ENCODE measurements around the gene ENKUR.
A peak's percentile ranks its signal among the peaks of the same experiment; 100 is the strongest.
"Not testable (repeated sequence)": the region's sequence is repeated elsewhere in the genome, so short reads cannot be mapped to it uniquely, and the experiment has no call there.

Gene ENKUR

GRCh38 chr10:25017661-25018060 lies 1.7 kb upstream of the ENKUR start:
- no peaks in the 10 kb centered on the region for H3K4me1 ChIP-seq (ENCODE audit: control insufficient read depth, insufficient read depth, low read length)
- no peaks in the 10 kb centered on the region for H3K27me3 ChIP-seq (ENCODE audit: control insufficient read depth, insufficient read depth, low read length)
- H3K9me3 ChIP-seq (ENCODE audit: control insufficient read depth, low read length) = no peaks in the 10 kb centered on the region
- H3K4me3 ChIP-seq (ENCODE audit: low read length) = no peak overlapping the region
- H3K36me3 ChIP-seq (ENCODE audit: control insufficient read depth, insufficient read depth, low read length) = no peaks in the 10 kb centered on the region
- peak overlapping the region; percentile 77 for H3K9ac ChIP-seq (ENCODE audit: low read length)

- peak overlapping the region; percentile 23 for H3K4me3 ChIP-seq (ENCODE audit: low read length)
- no peaks in the 10 kb centered on the region for H3K9me3 ChIP-seq (ENCODE audit: control insufficient read depth, low read length)
- H3K27me3 ChIP-seq (ENCODE audit: control insufficient read depth, insufficient read depth, low read length) = no peaks in the 10 kb centered on the region
- no peaks in the 10 kb centered on the region for H3K4me1 ChIP-seq (ENCODE audit: control insufficient read depth, insufficient read depth, low read length)
- H3K36me3 ChIP-seq (ENCODE audit: control insufficient read depth, insufficient read depth, low read length) = no peaks in the 10 kb centered on the region
- peak overlapping the region; percentile 77 for H3K9ac ChIP-seq (ENCODE audit: low read length)
Measured at GRCh38 chr10:25017154-25017590, 1.2 kb upstream of the ENKUR start.

GRCh38 chr10:25016376-25017153 lies 607 bp upstream of the ENKUR start, which contains the start of gene THNSL1:
Gene THNSL1 (plus strand): TSS chr10:25016612. CDS start chr10:25023224, 6,612 bp downstream.
- H3K27me3 ChIP-seq (ENCODE audit: control insufficient read depth, insufficient read depth, low read length) = no peaks in the 10 kb centered on the region
- H3K9me3 ChIP-seq (ENCODE audit: control insufficient read depth, low read length) = no peaks in the 10 kb centered on the region
- peak within 1 kb of the TSS; percentile 23 for H3K4me3 ChIP-seq (ENCODE audit: low read length)
- H3K4me1 ChIP-seq (ENCODE audit: control insufficient read depth, insufficient read depth, low read length) = no peaks in the 10 kb centered on the region
- H3K36me3 ChIP-seq (ENCODE audit: control insufficient read depth, insufficient read depth, low read length) = no peaks in the 10 kb centered on the region
- H3K9ac ChIP-seq (ENCODE audit: low read length) = peak within 1 kb of the TSS; percentile 77

- Histone ChIP-seq H3K9me3 (ENCODE audit: control insufficient read depth, low read length) (no peaks in the 10 kb centered on the region), H3K36me3 (ENCODE audit: control insufficient read depth, insufficient read depth, low read length) (no peaks in the 10 kb centered on the region), H3K9ac (ENCODE audit: low read length) (no peak overlapping the region)
Measured at GRCh38 chr10:25014579-25014978, 1.4 kb downstream of the ENKUR start.

GRCh38 chr10:25011591-25011990 lies 4.4 kb downstream of the ENKUR start:
- not testable (repeated sequence) for H3K9ac ChIP-seq (ENCODE audit: low read length); H3K4me3 ChIP-seq (ENCODE audit: low read length); H3K27me3 ChIP-seq (ENCODE audit: control insufficient read depth, insufficient read depth, low read length); H3K4me1 ChIP-seq (ENCODE audit: control insufficient read depth, insufficient read depth, low read length); H3K36me3 ChIP-seq (ENCODE audit: control insufficient read depth, insufficient read depth, low read length); H3K9me3 ChIP-seq (ENCODE audit: control insufficient read depth, low read length)

More at GRCh38 chr10:25014579-25014978, 1.4 kb downstream of the ENKUR start:
- no peak overlapping the region for H3K4me3 ChIP-seq (ENCODE audit: low read length)
- no peaks in the 10 kb centered on the region for H3K27me3 ChIP-seq (ENCODE audit: control insufficient read depth, insufficient read depth, low read length)
- no peaks in the 10 kb centered on the region for H3K4me1 ChIP-seq (ENCODE audit: control insufficient read depth, insufficient read depth, low read length)

GRCh38 chr10:24998044-24998443 lies 17.9 kb downstream of the ENKUR start:
- Histone ChIP-seq H3K9ac (ENCODE audit: low read length) (no peak overlapping the region), H3K4me3 (ENCODE audit: low read length) (no peak overlapping the region), H3K4me1 (ENCODE audit: control insufficient read depth, insufficient read depth, low read length) (no peaks in the 10 kb centered on the region), H3K9me3 (ENCODE audit: control insufficient read depth, low read length) (no peaks in the 10 kb centered on the region), H3K27me3 (ENCODE audit: control insufficient read depth, insufficient read depth, low read length) (no peaks in the 10 kb centered on the region), H3K36me3 (ENCODE audit: control insufficient read depth, insufficient read depth, low read length) (no peaks in the 10 kb centered on the region)

GRCh38 chr10:24995072-24995471 lies 20.9 kb downstream of the ENKUR start:
- Histone ChIP-seq H3K9ac (ENCODE audit: low read length) (no peak overlapping the region), H3K4me1 (ENCODE audit: control insufficient read depth, insufficient read depth, low read length) (no peaks in the 10 kb centered on the region), H3K9me3 (ENCODE audit: control insufficient read depth, low read length) (no peaks in the 10 kb centered on the region), H3K27me3 (ENCODE audit: control insufficient read depth, insufficient read depth, low read length) (no peaks in the 10 kb centered on the region), H3K4me3 (ENCODE audit: low read length) (no peak overlapping the region), H3K36me3 (ENCODE audit: control insufficient read depth, insufficient read depth, low read length) (no peaks in the 10 kb centered on the region)

- Histone ChIP-seq H3K4me1 (ENCODE audit: control insufficient read depth, insufficient read depth, low read length) (no peaks in the 10 kb centered on the region), H3K36me3 (ENCODE audit: control insufficient read depth, insufficient read depth, low read length) (no peaks in the 10 kb centered on the region), H3K9me3 (ENCODE audit: control insufficient read depth, low read length) (no peaks in the 10 kb centered on the region), H3K4me3 (ENCODE audit: low read length) (no peak overlapping the region), H3K9ac (ENCODE audit: low read length) (no peak overlapping the region), H3K27me3 (ENCODE audit: control insufficient read depth, insufficient read depth, low read length) (no peaks in the 10 kb centered on the region)
Measured at GRCh38 chr10:24993237-24993958, 22.6 kb downstream of the ENKUR start.

GRCh38 chr10:24992512-24993133 lies 23.3 kb downstream of the ENKUR start:
- no peaks in the 10 kb centered on the region for H3K9me3 ChIP-seq (ENCODE audit: control insufficient read depth, low read length)
- no peak overlapping the region for H3K4me3 ChIP-seq (ENCODE audit: low read length)
- H3K9ac ChIP-seq (ENCODE audit: low read length) = no peak overlapping the region
- H3K4me1 ChIP-seq (ENCODE audit: control insufficient read depth, insufficient read depth, low read length) = peaks cover 3% of the 10 kb centered on the region
- H3K36me3 ChIP-seq (ENCODE audit: control insufficient read depth, insufficient read depth, low read length) = no peaks in the 10 kb centered on the region
- no peaks in the 10 kb centered on the region for H3K27me3 ChIP-seq (ENCODE audit: control insufficient read depth, insufficient read depth, low read length)

GRCh38 chr10:24991298-24991697 lies 24.7 kb downstream of the ENKUR start:
- H3K36me3 ChIP-seq (ENCODE audit: control insufficient read depth, insufficient read depth, low read length) = no peaks in the 10 kb centered on the region

GRCh38 chr10:24989867-24990266 lies 26.1 kb downstream of the ENKUR start:
- peaks cover 5% of the 10 kb centered on the region for H3K4me1 ChIP-seq (ENCODE audit: control insufficient read depth, insufficient read depth, low read length)
- H3K27me3 ChIP-seq (ENCODE audit: control insufficient read depth, insufficient read depth, low read length) = no peaks in the 10 kb centered on the region
- no peak overlapping the region for H3K9ac ChIP-seq (ENCODE audit: low read length)
- no peak overlapping the region for H3K4me3 ChIP-seq (ENCODE audit: low read length)
- no peaks in the 10 kb centered on the region for H3K36me3 ChIP-seq (ENCODE audit: control insufficient read depth, insufficient read depth, low read length)
- no peaks in the 10 kb centered on the region for H3K9me3 ChIP-seq (ENCODE audit: control insufficient read depth, low read length)

More at GRCh38 chr10:24991298-24991697, 24.7 kb downstream of the ENKUR start:
- Histone ChIP-seq H3K4me1 (ENCODE audit: control insufficient read depth, insufficient read depth, low read length) (peaks cover 5% of the 10 kb centered on the region), H3K27me3 (ENCODE audit: control insufficient read depth, insufficient read depth, low read length) (no peaks in the 10 kb centered on the region), H3K9me3 (ENCODE audit: control insufficient read depth, low read length) (no peaks in the 10 kb centered on the region), H3K4me3 (ENCODE audit: low read length) (no peak overlapping the region), H3K9ac (ENCODE audit: low read length) (no peak overlapping the region)

Data from mucosa of stomach (tissue), 1 donor.